Dermis blood vessel endothelial cell (primary cell): ENCODE results near the gene PIGM. TPM values are rescaled to one million over a fixed set of nuclear protein-coding genes. Genes with fewer than 3 reads are reported as not detected.

Experiments
- DNase-seq: peaks from one replicate; pipeline ENCODE4 v3.0.0; 2010
- total RNA-seq: library from RNA; depleted of rRNA; stranded (reverse); fragments of >200 nt; gene quantifications from 2 replicates; pipeline ENCODE4 v1.2.3, GENCODE V29; 2014

Gene PIGM
- total RNA-seq, 1 donor from 2014 or later, result 2.6 TPM

GRCh38 chr1:159986093-159986492, 45.7 kb downstream of the PIGM start:
- no peak for DNase-seq

DNA sequence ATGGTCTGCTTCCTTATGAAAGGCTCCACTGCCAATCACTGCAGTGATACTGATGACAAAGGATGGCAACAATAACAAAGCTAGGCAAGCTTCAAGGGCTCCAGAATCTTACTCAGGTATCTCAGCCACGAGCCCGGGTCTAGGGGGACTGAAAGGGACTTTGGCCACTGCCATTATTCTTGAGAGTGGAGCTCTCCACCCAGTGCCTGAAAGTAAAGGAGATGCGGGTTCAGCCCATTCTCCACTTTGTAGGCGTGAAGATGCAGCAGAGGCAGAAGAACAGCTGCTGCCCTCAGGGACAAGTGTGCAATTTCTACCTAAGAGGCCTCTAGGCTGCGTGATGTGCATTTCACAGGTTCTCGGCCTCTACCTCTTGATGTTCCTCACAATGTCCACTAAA, 46.3 kb downstream of the PIGM start:
- no peak for DNase-seq

DNA sequence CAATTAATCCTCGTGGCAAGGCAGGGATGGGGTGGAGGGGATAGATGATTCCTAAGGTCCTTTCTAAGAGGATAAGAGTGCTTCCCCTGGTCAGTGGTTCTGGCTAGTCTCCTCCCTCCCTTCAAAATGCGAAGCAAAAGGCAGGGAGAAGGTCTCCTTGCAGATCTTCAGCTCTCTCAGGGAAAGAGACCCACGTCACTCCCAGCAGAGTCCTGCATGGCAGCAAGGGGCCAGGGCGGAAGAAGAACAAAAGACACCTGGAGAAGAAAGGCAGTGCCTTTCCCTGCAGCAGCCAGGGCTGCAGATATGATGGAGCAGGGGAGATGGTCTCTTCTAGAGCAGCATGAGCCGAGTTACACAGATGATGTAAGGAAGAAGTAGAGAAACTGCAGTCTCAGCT, 48.1 kb downstream of the PIGM start:
- no peak for DNase-seq

DNA sequence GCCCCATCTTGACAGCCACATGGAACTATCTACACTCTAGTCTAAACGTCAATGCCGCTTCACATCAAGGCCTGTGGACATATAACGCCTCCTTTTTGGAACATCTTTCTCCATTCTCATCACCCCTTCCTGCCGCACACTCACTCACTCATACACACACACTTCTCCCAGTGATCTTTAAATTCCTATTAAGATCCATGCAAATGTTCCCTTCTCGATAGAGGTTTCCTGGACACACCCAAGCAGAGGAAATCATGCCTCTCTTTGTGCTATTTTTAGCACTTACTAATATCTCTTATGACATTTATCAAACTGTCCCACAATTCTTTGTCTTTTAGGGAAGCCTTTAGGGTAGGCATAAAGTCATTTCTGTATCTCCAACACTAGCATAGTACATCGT, 49.5 kb downstream of the PIGM start:
- DNase-seq, result no peak

DNA sequence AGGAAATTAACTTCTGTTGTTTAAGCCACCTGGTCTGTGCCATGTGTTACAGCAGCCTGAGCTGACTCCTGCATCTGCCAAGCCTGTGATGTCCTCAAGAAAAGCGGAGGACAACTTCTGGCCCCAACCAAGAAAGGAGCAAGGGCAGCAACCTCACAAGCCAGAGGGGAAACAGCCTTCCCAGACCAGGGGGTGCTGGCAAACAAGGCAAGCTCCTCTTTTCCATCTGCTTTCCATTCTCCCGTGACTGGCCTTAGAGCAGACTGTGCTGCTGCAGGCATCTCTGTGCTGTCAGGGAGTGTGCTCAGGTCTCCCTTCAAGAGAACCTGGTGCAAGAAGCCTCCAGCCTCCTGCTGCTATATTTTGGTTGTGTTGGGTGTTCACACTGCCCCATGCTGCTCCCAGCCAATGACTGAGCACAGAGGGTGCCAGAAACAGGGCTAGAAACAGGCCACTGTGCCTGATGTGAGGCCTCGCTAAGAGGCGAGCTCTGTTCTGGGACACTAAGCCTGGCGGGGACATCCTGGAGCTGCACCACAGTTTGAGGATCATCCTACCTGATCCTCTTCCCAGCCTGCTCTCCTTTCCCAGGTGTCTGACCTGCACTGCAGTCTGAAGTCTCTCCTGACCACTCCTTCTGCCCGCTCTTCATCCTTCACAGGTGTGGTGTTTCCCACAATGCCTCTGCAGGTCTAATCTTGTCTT, 50.3 kb downstream of the PIGM start:
- DNase-seq, result no peak

GRCh38 chr1:159980786-159981185, 51.0 kb downstream of the PIGM start:
- DNase-seq, result no peak

- no peak for DNase-seq
Measured at GRCh38 chr1:159980076-159980475, 51.7 kb downstream of the PIGM start.

- DNase-seq, result no peak
Measured at GRCh38 chr1:159979257-159979656, 52.5 kb downstream of the PIGM start.

- DNase-seq, result no peak
Measured at GRCh38 chr1:159978107-159978398, 53.7 kb downstream of the PIGM start.

GRCh38 chr1:159977364-159978106, 54.3 kb downstream of the PIGM start:
- no peak for DNase-seq

Other genes with a start within 250 kb of the PIGM start
- not detected in 2 replicates for gene FCRL6, start 229.6 kb downstream of the PIGM start, total RNA-seq
- not detected in 2 replicates for gene SLAMF8, start 205.1 kb downstream of the PIGM start, total RNA-seq
- gene VSIG8, start 169.3 kb downstream of the PIGM start, total RNA-seq, result 0.09 TPM in 1 of 2 replicates, not detected in the other
- gene CFAP45, start 131.8 kb downstream of the PIGM start, total RNA-seq, result 0.17 and 0.19 TPM in 2 replicates
- gene TAGLN2, start 106.5 kb downstream of the PIGM start, total RNA-seq, result 276 and 348 TPM in 2 replicates
- not detected in 2 replicates for gene IGSF9, start 86.4 kb downstream of the PIGM start, total RNA-seq
- not detected in 2 replicates for gene SLAMF9, start 77.8 kb downstream of the PIGM start, total RNA-seq
- not detected in 2 replicates for gene KCNJ10, start 38.2 kb upstream of the PIGM start, total RNA-seq
- not detected in 2 replicates for gene KCNJ9, start 49.5 kb upstream of the PIGM start, total RNA-seq
- 13.4 and 16.6 TPM in 2 replicates for gene IGSF8, start 66.6 kb upstream of the PIGM start, total RNA-seq
- gene ATP1A2, start 83.8 kb upstream of the PIGM start, total RNA-seq, result not detected in 2 replicates
- not detected in 2 replicates for gene ATP1A4, start 119.6 kb upstream of the PIGM start, total RNA-seq
- gene CASQ1, start 158.6 kb upstream of the PIGM start, total RNA-seq, result not detected in 2 replicates
- gene PEA15, start 173.4 kb upstream of the PIGM start, total RNA-seq, result 65.2 and 121 TPM in 2 replicates
- gene DCAF8, start 230.6 kb upstream of the PIGM start, total RNA-seq, result 82.1 and 87.3 TPM in 2 replicates